Lower leg skin (tissue), 4 donors: Measurements from ENCODE around the gene LECT2. TPM values are rescaled to one million over a fixed set of nuclear protein-coding genes. Genes with fewer than 3 reads are reported as not detected.

ENCODE experiments used
- DNase-seq, 2 donors: peaks; one replicate each; pipeline ENCODE4 v3.0.0-alpha.2; 2019; ENCODE audit warnings: low spot score in 2 of 2
- H3K4me3 ChIP-seq: fragments of 200-600 bp; sonication (generic); 2 replicates; pipeline ENCODE4 v1.5.1; 2017; ENCODE audit warnings: mild to moderate bottlenecking, low read depth; ENCODE audit not compliant: poor library complexity, severe bottlenecking
- POLR2A ChIP-seq, 2 donors: fragments of 450-650 bp; IDR thresholded peaks; one replicate each; pipeline ENCODE4 v1.6.1; 2016 to 2017; ENCODE audit warnings: antibody characterized with exemption in 2 of 2, mild to moderate bottlenecking in 1 of 2, moderate library complexity in 1 of 2
- WGBS, 2 donors: methylation state at CpG; one replicate each; pipeline ENCODE4 v1.1.5; 2018; 5-methylcytosine and 5-hydroxymethylcytosine counted together
- intact Hi-C: fragments of 100-400 bp; cut with DNase I; formaldehyde crosslinking; loops from one replicate; pipeline ENCODE4 v1.15.0; 2023; ENCODE audit warnings: low total_unique reads
- total RNA-seq, 4 donors: library from RNA; depleted of rRNA; stranded (reverse); fragments of >200 nt; gene quantifications; one replicate each; pipeline ENCODE4 v1.1.0, GENCODE V29; 2016
- TF ChIP-seq, protein P1 (sequence below), 3 donors: fragments of 450-650 bp; IDR thresholded peaks; one replicate each; pipeline ENCODE4 v1.5.1; 2016; ENCODE audit warnings: antibody characterized with exemption in 3 of 3, mild to moderate bottlenecking in 3 of 3, moderate library complexity in 2 of 3

The LECT2 gene
- total RNA-seq, 4 donors from 2014 or later: not detected

GRCh38 chr5:135920199-135920598 is 34.6 kb downstream of the LECT2 start:
- no peak overlapping the region for H3K4me3 ChIP-seq
- TF ChIP-seq POLR2A (IDR thresholded peaks at IDR 0.05): no peak
- TF ChIP-seq, protein P1, sequence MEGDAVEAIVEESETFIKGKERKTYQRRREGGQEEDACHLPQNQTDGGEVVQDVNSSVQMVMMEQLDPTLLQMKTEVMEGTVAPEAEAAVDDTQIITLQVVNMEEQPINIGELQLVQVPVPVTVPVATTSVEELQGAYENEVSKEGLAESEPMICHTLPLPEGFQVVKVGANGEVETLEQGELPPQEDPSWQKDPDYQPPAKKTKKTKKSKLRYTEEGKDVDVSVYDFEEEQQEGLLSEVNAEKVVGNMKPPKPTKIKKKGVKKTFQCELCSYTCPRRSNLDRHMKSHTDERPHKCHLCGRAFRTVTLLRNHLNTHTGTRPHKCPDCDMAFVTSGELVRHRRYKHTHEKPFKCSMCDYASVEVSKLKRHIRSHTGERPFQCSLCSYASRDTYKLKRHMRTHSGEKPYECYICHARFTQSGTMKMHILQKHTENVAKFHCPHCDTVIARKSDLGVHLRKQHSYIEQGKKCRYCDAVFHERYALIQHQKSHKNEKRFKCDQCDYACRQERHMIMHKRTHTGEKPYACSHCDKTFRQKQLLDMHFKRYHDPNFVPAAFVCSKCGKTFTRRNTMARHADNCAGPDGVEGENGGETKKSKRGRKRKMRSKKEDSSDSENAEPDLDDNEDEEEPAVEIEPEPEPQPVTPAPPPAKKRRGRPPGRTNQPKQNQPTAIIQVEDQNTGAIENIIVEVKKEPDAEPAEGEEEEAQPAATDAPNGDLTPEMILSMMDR (IDR thresholded peaks at IDR 0.05): no peak
- intact Hi-C loops: no loop called here
- no peak for DNase-seq
- WGBS, 2 donors: 77 to 85% methylated on average over 3 of the region's 3 CpGs

DNA sequence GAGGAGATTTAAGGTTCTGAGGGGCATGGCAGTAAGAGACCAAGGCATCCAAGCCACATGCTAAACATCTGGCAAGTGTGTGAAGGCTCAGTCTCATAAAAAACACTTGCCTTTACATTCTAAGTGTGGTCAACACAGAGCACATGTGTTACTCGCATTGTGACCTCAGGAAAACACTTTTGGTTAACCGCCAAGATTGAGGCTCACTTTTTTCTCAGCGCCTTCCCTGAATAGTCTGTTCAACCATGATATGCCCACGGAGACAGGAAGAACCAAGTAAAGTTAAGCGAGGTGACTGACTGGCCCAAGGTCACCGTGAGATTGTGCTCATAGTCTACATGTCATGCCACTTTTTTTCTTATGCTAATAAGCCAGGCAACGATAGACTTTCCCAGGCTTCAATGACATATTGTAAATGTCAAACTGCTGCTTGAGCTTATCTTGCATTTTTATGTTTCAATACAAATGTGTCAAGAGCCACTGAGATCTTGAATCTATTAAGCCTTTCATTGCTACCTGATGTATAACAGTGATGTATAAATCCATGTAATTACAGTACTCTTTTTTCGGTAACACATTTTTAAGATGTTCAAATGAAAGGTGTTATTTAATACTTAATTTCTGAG is 38.0 kb downstream of the LECT2 start:
- no peak for DNase-seq
- H3K4me3 ChIP-seq: no peak overlapping the region
- intact Hi-C loops: no loop called here
- 57 to 69% methylated on average over 8 of the region's 8 CpGs for WGBS, 2 donors
- TF ChIP-seq, protein P1 (IDR thresholded peaks at IDR 0.05): no peak
- TF ChIP-seq POLR2A (IDR thresholded peaks at IDR 0.05): no peak

- H3K4me3 ChIP-seq: no peak overlapping the region
- intact Hi-C loops: no loop called here
- WGBS, 2 donors: 93 to 94% methylated on average over 5 of the region's 5 CpGs
- TF ChIP-seq, protein P1 (IDR thresholded peaks at IDR 0.05): no peak
- no peak for TF ChIP-seq POLR2A (IDR thresholded peaks at IDR 0.05)
- DNase-seq: no peak
These were observed 39.2 kb downstream of the LECT2 start for GRCh38 chr5:135915466-135916001.

DNA sequence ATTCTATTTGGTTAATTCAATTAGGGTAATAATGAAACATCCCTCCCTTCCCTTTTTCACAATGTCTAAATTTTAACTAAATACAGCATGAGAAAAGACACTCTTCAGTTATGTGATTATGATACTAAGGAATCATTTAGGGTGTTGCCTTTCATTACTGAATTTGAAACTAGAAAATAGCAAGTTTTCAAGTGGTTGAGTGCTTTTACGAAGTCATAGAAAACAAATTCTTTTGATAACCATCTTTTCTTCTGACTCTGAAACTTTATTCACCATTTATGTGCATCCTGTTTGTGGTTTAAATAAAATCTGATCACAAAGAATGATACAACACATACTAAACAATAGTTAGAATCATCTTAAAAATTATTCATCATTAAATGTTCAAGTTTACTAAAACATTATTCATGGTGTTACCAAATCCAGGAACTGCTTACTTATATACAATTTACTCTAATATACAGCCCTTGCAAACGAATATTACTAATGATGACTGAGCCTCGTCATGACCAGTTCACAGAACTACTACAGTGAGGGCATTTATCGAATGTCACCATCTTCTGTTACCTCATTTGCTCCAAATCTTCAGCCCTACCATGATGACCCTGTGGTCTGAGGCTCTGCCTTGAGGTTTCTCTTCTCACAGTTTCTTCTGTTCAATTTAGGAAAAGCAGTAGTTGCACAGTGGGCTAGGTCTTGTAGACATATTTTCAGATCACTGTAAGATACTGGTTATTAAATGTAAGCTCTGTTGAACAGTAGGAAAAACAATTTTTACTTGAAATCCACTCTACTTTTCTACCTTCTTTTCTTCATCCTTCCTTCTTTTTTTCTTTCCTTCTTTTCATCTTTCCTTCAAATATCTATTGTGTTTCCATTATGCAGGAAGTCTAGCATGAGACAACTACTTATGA is 40.8 kb downstream of the LECT2 start:
- no peak for TF ChIP-seq POLR2A (IDR thresholded peaks at IDR 0.05)
- TF ChIP-seq, protein P1 (IDR thresholded peaks at IDR 0.05): no peak
- intact Hi-C loops: no loop called here
- no peak for DNase-seq
- no peak overlapping the region for H3K4me3 ChIP-seq
- WGBS, 2 donors: 70 to 74% methylated on average over 4 of the region's 4 CpGs

DNA sequence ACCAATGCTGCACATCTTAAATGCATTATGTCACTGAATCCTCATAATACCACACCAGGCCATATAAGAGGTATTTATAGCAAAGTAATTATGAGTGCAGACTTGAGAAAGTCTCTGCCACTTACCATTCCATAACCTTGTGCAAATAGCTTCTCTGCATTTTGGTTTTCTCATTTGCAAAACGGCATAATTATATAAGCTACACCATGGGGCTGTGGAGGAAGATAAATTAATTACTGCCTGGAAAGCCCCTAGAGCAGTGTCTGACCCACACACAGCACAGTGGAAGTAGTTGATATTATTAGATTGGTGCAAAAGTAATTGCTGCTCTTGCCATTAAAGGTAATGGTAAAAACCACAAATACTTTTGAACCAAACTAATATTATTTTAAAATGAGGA is 49.6 kb downstream of the LECT2 start:
- no peak overlapping the region for H3K4me3 ChIP-seq
- intact Hi-C loops: no loop called here
- 64 to 74% methylated on average over 1 of the region's 1 CpG for WGBS, 2 donors
- no peak for TF ChIP-seq POLR2A (IDR thresholded peaks at IDR 0.05)
- no peak for DNase-seq

GRCh38 chr5:135901633-135902032 is 53.1 kb downstream of the LECT2 start:
- H3K4me3 ChIP-seq: no peak overlapping the region
- no peak for DNase-seq
- TF ChIP-seq, protein P1 (IDR thresholded peaks at IDR 0.05): no peak
- TF ChIP-seq POLR2A (IDR thresholded peaks at IDR 0.05): no peak
- intact Hi-C loops: no loop called here
- 49 to 57% methylated on average over 3 of the region's 3 CpGs for WGBS, 2 donors
